Glutamatergic neuron (in vitro differentiated cells): Measurements from ENCODE around the gene GNG8. TPM values are rescaled to one million over a fixed set of nuclear protein-coding genes. Genes with fewer than 3 reads are reported as not detected.
A peak's percentile ranks its signal among the peaks of the same experiment; 100 is the strongest.

Experiments used
- DNase-seq: peaks from one replicate; pipeline ENCODE4 v3.0.0; 2022
- H3K27ac Mint-ChIP-seq: one replicate; pipeline ENCODE4 v1.8.0; 2020; ENCODE audit warnings: mild to moderate bottlenecking, mixed read lengths, inconsistent platforms; ENCODE audit not compliant: unreplicated experiment
- H3K27me3 Mint-ChIP-seq: one replicate; pipeline ENCODE4 v1.8.0; 2020; ENCODE audit warnings: mild to moderate bottlenecking, moderate library complexity, mixed read lengths, inconsistent platforms; ENCODE audit not compliant: unreplicated experiment
- H3K36me3 Mint-ChIP-seq: one replicate; pipeline ENCODE4 v1.8.0; 2020; ENCODE audit warnings: mild to moderate bottlenecking, mixed read lengths, inconsistent platforms; ENCODE audit not compliant: unreplicated experiment
- H3K4me1 Mint-ChIP-seq: one replicate; pipeline ENCODE4 v1.8.0; 2020; ENCODE audit warnings: mild to moderate bottlenecking, low read depth, mixed read lengths, inconsistent platforms; ENCODE audit not compliant: unreplicated experiment
- H3K4me3 Mint-ChIP-seq: one replicate; pipeline ENCODE4 v1.8.0; 2020; ENCODE audit warnings: mild to moderate bottlenecking, mixed read lengths, inconsistent platforms; ENCODE audit not compliant: unreplicated experiment
- H3K9me3 Mint-ChIP-seq: one replicate; pipeline ENCODE4 v1.8.0; 2020; ENCODE audit warnings: mild to moderate bottlenecking, moderate library complexity, mixed read lengths, inconsistent platforms; ENCODE audit not compliant: unreplicated experiment
- CTCF ChIP-seq: fragments of 200-600 bp; sonication (generic); IDR thresholded peaks from one replicate; pipeline ENCODE4 v1.5.0; 2021; ENCODE audit not compliant: partially characterized antibody, unreplicated experiment
- total RNA-seq: library from RNA; stranded (reverse); fragmentation: NEBNext Ultra II Directional; extraction: Animal tissue kit (Norgen Biotek cat#: 25700); gene quantifications from one replicate; pipeline ENCODE4 v1.2.1, GENCODE V29; 2021; ENCODE audit not compliant: unreplicated experiment

Gene GNG8
- total RNA-seq, 1 donor from 2014 or later, result 54.6 TPM

DNA sequence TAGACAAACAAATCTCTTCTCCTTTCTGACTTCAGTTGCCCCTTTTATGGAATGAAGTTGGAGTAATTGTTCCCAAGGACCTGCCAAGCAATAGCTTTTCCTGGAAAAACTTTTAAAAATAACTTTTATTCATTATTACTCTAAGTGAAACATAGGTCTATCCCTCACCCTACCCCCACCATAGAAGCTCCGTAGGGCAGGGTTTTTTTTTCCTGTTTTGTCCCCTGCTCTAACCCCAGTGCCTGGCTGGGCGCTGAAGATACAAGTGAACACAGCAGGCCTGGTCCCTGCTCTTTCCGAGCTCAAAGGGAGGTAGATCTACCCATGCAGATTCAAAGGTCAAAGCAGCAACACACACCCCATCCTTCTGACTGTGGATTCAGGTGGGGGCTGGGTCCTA lies 8.7 kb upstream of the GNG8 start:
- Mint-ChIP-seq H3K9me3 (peaks cover 6% of the 10 kb centered on the region), H3K4me1 (no peaks in the 10 kb centered on the region), H3K36me3 (peaks cover 22% of the 10 kb centered on the region), H3K27me3 (peaks cover 16% of the 10 kb centered on the region), H3K4me3 (no peak overlapping the region), H3K27ac (no peak overlapping the region)
- no peak for TF ChIP-seq CTCF
- no peak for DNase-seq

DNA sequence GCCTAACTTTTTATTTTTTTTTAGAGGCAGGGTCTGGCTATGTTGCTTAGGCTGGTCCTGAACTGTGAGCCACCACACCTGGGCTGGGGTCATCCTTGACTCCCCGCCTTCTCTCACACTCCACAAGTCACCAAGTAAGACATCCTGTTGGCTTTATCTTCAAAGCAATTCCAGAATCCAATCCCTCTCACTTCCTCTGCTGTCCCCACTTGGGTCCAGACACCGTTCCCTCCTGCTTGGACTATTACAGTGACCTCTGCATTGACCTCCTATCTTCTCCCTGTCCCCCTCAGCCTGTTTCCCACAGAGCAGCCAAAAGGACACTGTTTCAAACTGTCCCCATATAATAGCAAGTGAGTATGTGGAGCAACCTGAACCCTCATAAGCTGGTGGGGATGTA lies 4.7 kb upstream of the GNG8 start:
- no peak overlapping the region for H3K27ac Mint-ChIP-seq

GRCh38 chr19:46639358-46640182 lies 3.6 kb upstream of the GNG8 start:
- no peaks in the 10 kb centered on the region for H3K36me3 Mint-ChIP-seq
- DNase-seq, result no peak
- TF ChIP-seq CTCF, result no peak
- H3K27ac Mint-ChIP-seq, result peak overlapping the region; percentile 40
- H3K4me1 Mint-ChIP-seq, result no peaks in the 10 kb centered on the region
- peak overlapping the region; percentile 69 for H3K4me3 Mint-ChIP-seq
- H3K9me3 Mint-ChIP-seq, result peaks cover 4% of the 10 kb centered on the region
- peaks cover 9% of the 10 kb centered on the region for H3K27me3 Mint-ChIP-seq

More for the DNA sequence above, 4.7 kb upstream of the GNG8 start:
- TF ChIP-seq CTCF, result no peak
- Mint-ChIP-seq H3K36me3 (peaks cover 2% of the 10 kb centered on the region), H3K27me3 (peaks cover 6% of the 10 kb centered on the region), H3K4me3 (peak overlapping the region; percentile 58), H3K4me1 (no peaks in the 10 kb centered on the region), H3K9me3 (peaks cover 4% of the 10 kb centered on the region)
- no peak for DNase-seq

DNA sequence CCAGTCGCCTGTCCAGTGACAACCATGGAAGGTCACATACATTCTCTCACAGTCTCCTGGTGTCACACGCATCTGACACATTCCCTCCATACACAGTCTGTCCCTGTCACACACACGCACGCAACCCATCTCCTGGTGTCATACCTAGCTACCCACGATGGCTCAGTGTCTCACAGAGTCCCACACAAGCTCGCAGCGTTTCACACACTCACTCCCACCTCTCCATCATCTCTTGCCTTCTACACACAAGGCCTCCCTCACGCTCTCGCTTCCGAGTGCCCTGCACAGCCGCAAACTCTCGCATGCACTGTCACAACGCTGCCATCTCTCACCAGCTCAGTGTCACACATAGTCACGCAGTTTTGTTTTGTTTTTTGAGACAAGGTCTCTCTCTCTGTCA lies 1.2 kb upstream of the GNG8 start:
- Mint-ChIP-seq H3K27me3 (peaks cover 10% of the 10 kb centered on the region), H3K9me3 (peaks cover 8% of the 10 kb centered on the region), H3K36me3 (no peaks in the 10 kb centered on the region), H3K4me3 (no peak overlapping the region), H3K27ac (no peak overlapping the region), H3K4me1 (peaks cover 10% of the 10 kb centered on the region)
- no peak for TF ChIP-seq CTCF
- no peak for DNase-seq

GRCh38 chr19:46634656-46635218 lies 1.3 kb downstream of the GNG8 start:
- Mint-ChIP-seq H3K9me3 (peaks cover 9% of the 10 kb centered on the region), H3K27ac (peak overlapping the region; percentile 95), H3K36me3 (no peaks in the 10 kb centered on the region), H3K4me1 (peaks cover 28% of the 10 kb centered on the region), H3K4me3 (peak overlapping the region; percentile 80), H3K27me3 (peaks cover 10% of the 10 kb centered on the region)
- DNase-seq, result peak; percentile 70
- TF ChIP-seq CTCF, result no peak
